DND-41 (cell line): ENCODE data around the gene SLC15A1.
A peak's percentile ranks its signal among the peaks of the same experiment; 100 is the strongest.

Source experiments
- ATAC-seq: fragments of 200-7000 bp; cut with Tn5 transposase; 3 replicates; pipeline ENCODE4 v1.9.1; 2021; ENCODE audit warnings: low read depth; ENCODE audit not compliant: insufficient read depth
- DNase-seq: peaks from one replicate; pipeline ENCODE4 v3.0.0-alpha.2; 2020
- H2AFZ ChIP-seq: 2 replicates; pipeline ENCODE4 v1.6.0; 2012; ENCODE audit warnings: low read depth, low read length
- H3K27ac ChIP-seq: 2 replicates; pipeline ENCODE4 v1.5.1; 2012; ENCODE audit warnings: low read length, inconsistent platforms
- H3K27me3 ChIP-seq: fragments of 200-600 bp; sonication (generic); 2 replicates; pipeline ENCODE4 v1.6.0; 2012; ENCODE audit warnings: low read length, mild to moderate bottlenecking, inconsistent platforms; ENCODE audit not compliant: insufficient read depth, poor library complexity
- H3K36me3 ChIP-seq: 2 replicates; pipeline ENCODE4 v1.5.1; 2012; ENCODE audit warnings: low read length, inconsistent platforms; ENCODE audit not compliant: insufficient read depth
- H3K4me1 ChIP-seq: 2 replicates; pipeline ENCODE4 v1.5.1; 2012; ENCODE audit warnings: mild to moderate bottlenecking, low read length; ENCODE audit not compliant: insufficient read depth
- H3K4me2 ChIP-seq: 2 replicates; pipeline ENCODE4 v1.6.0; 2012; ENCODE audit warnings: mild to moderate bottlenecking, moderate library complexity, low read length, inconsistent platforms; ENCODE audit not compliant: insufficient read depth
- H3K4me3 ChIP-seq, 2 experiments: fragments of 200-600 bp in 1 of 2; shearing (Covaris generic) in 1 of 2; 2 replicates each; pipeline ENCODE4 v1.5.1; 2012 to 2016; ENCODE audit warnings: inconsistent platforms in 2 of 2, low read length in 2 of 2, mild to moderate bottlenecking in 2 of 2, low read depth in 1 of 2, moderate library complexity in 1 of 2
- H3K79me2 ChIP-seq: 2 replicates; pipeline ENCODE4 v1.6.0; 2012; ENCODE audit warnings: low read length, inconsistent platforms; ENCODE audit not compliant: insufficient read depth
- H3K9ac ChIP-seq: 2 replicates; pipeline ENCODE4 v1.6.0; 2012; ENCODE audit warnings: low read depth, mild to moderate bottlenecking, inconsistent platforms, low read length, moderate library complexity
- H3K9me3 ChIP-seq: 2 replicates; pipeline ENCODE4 v1.5.1; 2012; ENCODE audit warnings: low read length, moderate library complexity, mild to moderate bottlenecking, inconsistent platforms; ENCODE audit not compliant: insufficient read depth, severe bottlenecking
- H4K20me1 ChIP-seq: 2 replicates; pipeline ENCODE4 v1.6.0; 2012; ENCODE audit warnings: low read length; ENCODE audit not compliant: insufficient read depth
- EZH2 ChIP-seq: IDR thresholded peaks from 3 replicates; pipeline ENCODE4 v1.6.1; 2012; ENCODE audit warnings: borderline replicate concordance, low read depth, mild to moderate bottlenecking, moderate library complexity, low read length, inconsistent platforms; ENCODE audit not compliant: severe bottlenecking
- TF ChIP-seq, protein P1 (sequence below): IDR thresholded peaks from 2 replicates; pipeline ENCODE4 v1.5.1; 2012; ENCODE audit warnings: borderline replicate concordance, low read length, moderate library complexity, mild to moderate bottlenecking; ENCODE audit not compliant: poor library complexity, severe bottlenecking; ENCODE audit errors: extremely low read depth

SLC15A1 gene

GRCh38 chr13:98761986-98762616 is 9.6 kb upstream of the SLC15A1 start:
- Histone ChIP-seq H3K4me2 (peak overlapping the region; percentile 42; the same call in 1 of the 2 replicates), H3K4me3 (no peak overlapping the region), H3K36me3 (no peaks in the 10 kb centered on the region), H3K4me1 (peaks cover 7% of the 10 kb centered on the region; the same call in 1 of the 2 replicates), H3K79me2 (no peaks in the 10 kb centered on the region), H2AFZ (peak overlapping the region; percentile 55), H3K9me3 (no peaks in the 10 kb centered on the region), H3K9ac (no peak overlapping the region), H4K20me1 (no peaks in the 10 kb centered on the region), H3K27me3 (no peaks in the 10 kb centered on the region), H3K27ac (no peak overlapping the region)
- ATAC-seq (no peak; the same call in 2 of the 3 replicates), DNase-seq (no peak)
- no peak for TF ChIP-seq EZH2
- TF ChIP-seq, protein P1, sequence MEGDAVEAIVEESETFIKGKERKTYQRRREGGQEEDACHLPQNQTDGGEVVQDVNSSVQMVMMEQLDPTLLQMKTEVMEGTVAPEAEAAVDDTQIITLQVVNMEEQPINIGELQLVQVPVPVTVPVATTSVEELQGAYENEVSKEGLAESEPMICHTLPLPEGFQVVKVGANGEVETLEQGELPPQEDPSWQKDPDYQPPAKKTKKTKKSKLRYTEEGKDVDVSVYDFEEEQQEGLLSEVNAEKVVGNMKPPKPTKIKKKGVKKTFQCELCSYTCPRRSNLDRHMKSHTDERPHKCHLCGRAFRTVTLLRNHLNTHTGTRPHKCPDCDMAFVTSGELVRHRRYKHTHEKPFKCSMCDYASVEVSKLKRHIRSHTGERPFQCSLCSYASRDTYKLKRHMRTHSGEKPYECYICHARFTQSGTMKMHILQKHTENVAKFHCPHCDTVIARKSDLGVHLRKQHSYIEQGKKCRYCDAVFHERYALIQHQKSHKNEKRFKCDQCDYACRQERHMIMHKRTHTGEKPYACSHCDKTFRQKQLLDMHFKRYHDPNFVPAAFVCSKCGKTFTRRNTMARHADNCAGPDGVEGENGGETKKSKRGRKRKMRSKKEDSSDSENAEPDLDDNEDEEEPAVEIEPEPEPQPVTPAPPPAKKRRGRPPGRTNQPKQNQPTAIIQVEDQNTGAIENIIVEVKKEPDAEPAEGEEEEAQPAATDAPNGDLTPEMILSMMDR, result no peak

GRCh38 chr13:98761126-98761985 is 8.9 kb upstream of the SLC15A1 start:
- Histone ChIP-seq H3K4me1 (peaks cover 7% of the 10 kb centered on the region; the same call in 1 of the 2 replicates), H3K9ac (no peak overlapping the region), H3K27me3 (no peaks in the 10 kb centered on the region), H3K4me3 (no peak overlapping the region), H3K27ac (no peak overlapping the region), H3K4me2 (peak overlapping the region; percentile 42; the same call in 1 of the 2 replicates), H4K20me1 (no peaks in the 10 kb centered on the region), H3K9me3 (no peaks in the 10 kb centered on the region), H2AFZ (peak overlapping the region; percentile 55), H3K36me3 (no peaks in the 10 kb centered on the region), H3K79me2 (no peaks in the 10 kb centered on the region)
- ATAC-seq (peak; percentile 93), DNase-seq (peak; percentile 40)
- no peak for TF ChIP-seq EZH2
- TF ChIP-seq, protein P1, result no peak

DNA sequence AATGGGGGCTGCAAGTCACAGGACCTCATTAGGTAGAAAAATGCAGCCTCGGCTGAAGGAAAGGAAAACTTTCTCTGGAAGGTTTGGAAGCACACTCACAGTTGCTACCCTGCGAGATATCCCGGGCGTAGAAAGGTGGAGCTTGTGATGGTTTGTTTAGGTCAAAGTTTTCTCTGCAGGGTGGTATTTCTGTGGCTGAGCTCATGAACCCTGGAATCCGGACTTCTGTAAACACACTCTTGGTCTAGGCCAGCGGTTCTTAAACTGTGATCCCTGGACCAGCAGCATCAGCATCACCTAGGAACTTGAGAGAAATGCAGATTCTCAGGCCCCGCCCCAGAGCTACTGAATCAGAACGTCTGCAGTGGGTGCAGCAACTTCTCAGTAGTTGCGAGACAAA is 3.3 kb upstream of the SLC15A1 start:
- Histone ChIP-seq H3K4me2 (no peak overlapping the region), H3K4me1 (no peaks in the 10 kb centered on the region), H3K36me3 (no peaks in the 10 kb centered on the region), H4K20me1 (no peaks in the 10 kb centered on the region), H3K27me3 (no peaks in the 10 kb centered on the region), H3K9me3 (no peaks in the 10 kb centered on the region), H3K79me2 (no peaks in the 10 kb centered on the region), H3K9ac (no peak overlapping the region), H2AFZ (no peak overlapping the region), H3K27ac (no peak overlapping the region), H3K4me3 (no peak overlapping the region)
- ATAC-seq, result no peak
- DNase-seq, result no peak
- TF ChIP-seq, protein P1, result no peak
- no peak for TF ChIP-seq EZH2
